Measurements from ENCODE around the gene ATP1B1.
"Not testable (repeated sequence)": the region's sequence is repeated elsewhere in the genome, so short reads cannot be mapped to it uniquely, and the experiment has no call there.

The ATP1B1 gene

GRCh38 chr1:169143984-169144383 lies 37.5 kb downstream of the ATP1B1 start:
- FAIRE-seq: no peak

GRCh38 chr1:169144941-169145626 lies 38.6 kb downstream of the ATP1B1 start:
- FAIRE-seq: no peak

GRCh38 chr1:169146576-169147214 lies 40.2 kb downstream of the ATP1B1 start:
- no peak for FAIRE-seq

GRCh38 chr1:169148472-169149252 lies 42.2 kb downstream of the ATP1B1 start:
- no peak for FAIRE-seq

- no peak for FAIRE-seq
These were observed 43.2 kb downstream of the ATP1B1 start for GRCh38 chr1:169149555-169150286.

GRCh38 chr1:169150641-169151337 lies 44.3 kb downstream of the ATP1B1 start:
- FAIRE-seq: no peak

- no peak for FAIRE-seq
These were observed 44.9 kb downstream of the ATP1B1 start for GRCh38 chr1:169151338-169151837.

GRCh38 chr1:169155675-169156074 lies 49.2 kb downstream of the ATP1B1 start:
- no peak for FAIRE-seq

GRCh38 chr1:169156580-169156979 lies 50.1 kb downstream of the ATP1B1 start:
- FAIRE-seq: no peak

GRCh38 chr1:169160845-169161495 lies 54.5 kb downstream of the ATP1B1 start:
- no peak for FAIRE-seq

GRCh38 chr1:169161496-169162194 lies 55.2 kb downstream of the ATP1B1 start:
- FAIRE-seq: no peak

GRCh38 chr1:169163059-169163458 lies 56.6 kb downstream of the ATP1B1 start:
- FAIRE-seq: no peak

- FAIRE-seq: no peak
These were observed 69.0 kb downstream of the ATP1B1 start for GRCh38 chr1:169175461-169175860.

GRCh38 chr1:169179431-169179830 lies 72.9 kb downstream of the ATP1B1 start:
- FAIRE-seq: not testable (repeated sequence)

GRCh38 chr1:169180174-169180573 lies 73.7 kb downstream of the ATP1B1 start:
- FAIRE-seq: no peak
